GM19467 (cell line): ENCODE measurements around the gene SLC22A23.

Experiments used
- ATAC-seq: cut with Tn5 transposase; IDR thresholded peaks from one replicate; pipeline ENCODE4 v1.9.1; 2021; ENCODE audit warnings: mild to moderate bottlenecking, moderate library complexity; ENCODE audit not compliant: unreplicated experiment

SLC22A23 gene

GRCh38 chr6:3232017-3232945, 224.6 kb downstream of the SLC22A23 start:
- ATAC-seq, result no peak

- no peak for ATAC-seq
Observed at GRCh38 chr6:3231247-3232016, 225.4 kb downstream of the SLC22A23 start.

GRCh38 chr6:3230900-3231246, 226.0 kb downstream of the SLC22A23 start:
- ATAC-seq, result no peak

- no peak for ATAC-seq
Observed at GRCh38 chr6:3230256-3230882, 226.5 kb downstream of the SLC22A23 start.

GRCh38 chr6:3229566-3230178, 227.2 kb downstream of the SLC22A23 start:
- ATAC-seq, result no peak

GRCh38 chr6:3228771-3229565, 227.9 kb downstream of the SLC22A23 start:
- no peak for ATAC-seq

- ATAC-seq, result no peak
Observed at GRCh38 chr6:3228046-3228671, 228.7 kb downstream of the SLC22A23 start.

GRCh38 chr6:3227363-3228045, 229.3 kb downstream of the SLC22A23 start, which contains the start of gene TUBB2B:
TUBB2B (minus strand) TSS chr6:3227653; CDS start chr6:3227543, 110 bp downstream.
- no peak for ATAC-seq

GRCh38 chr6:3226481-3227362, 230.1 kb downstream of the SLC22A23 start:
- ATAC-seq, result no peak

- ATAC-seq, result no peak
Observed at GRCh38 chr6:3226042-3226441, 230.8 kb downstream of the SLC22A23 start.

- ATAC-seq, result no peak
Observed at GRCh38 chr6:3222506-3223038, 234.3 kb downstream of the SLC22A23 start.

- ATAC-seq, result no peak
Observed at GRCh38 chr6:3221578-3221977, 235.3 kb downstream of the SLC22A23 start.

- ATAC-seq, result no peak
Observed at GRCh38 chr6:3220366-3220765, 236.5 kb downstream of the SLC22A23 start.
